Tongue (tissue), 1 donor: ENCODE data around the gene MCUR1. TPM values are rescaled to one million over a fixed set of nuclear protein-coding genes. Genes with fewer than 3 reads are reported as not detected.

Experiments used
- total RNA-seq: library from RNA; depleted of rRNA; stranded (reverse); fragments of >200 nt; gene quantifications from one replicate; pipeline ENCODE4 v1.2.3, GENCODE V29; 2014

The MCUR1 gene
- total RNA-seq, 1 donor from 2014 or later, result 27.2 TPM

Other genes with a start within 250 kb of the MCUR1 start
- gene SIRT5, start 240.0 kb downstream of the MCUR1 start, total RNA-seq, result 14.8 TPM
- gene NOL7, start 199.2 kb downstream of the MCUR1 start, total RNA-seq, result 58.5 TPM
- 50.6 TPM for gene RANBP9, start 102.7 kb downstream of the MCUR1 start, total RNA-seq
- gene RNF182, start 110.4 kb upstream of the MCUR1 start, total RNA-seq, result 0.51 TPM